SU-DHL-6 (cell line): Measurements from ENCODE around the gene FAM124A.

Source experiments
- H2AFZ ChIP-seq: fragments of 200-600 bp; sonication (generic); 2 replicates; pipeline ENCODE4 v1.6.1; 2014; ENCODE audit warnings: low read depth, mild to moderate bottlenecking, moderate library complexity, mixed read lengths, antibody characterized with exemption, low read length; ENCODE audit not compliant: severe bottlenecking
- H3F3A ChIP-seq: fragments of 200-600 bp; shearing (Covaris generic); 2 replicates; pipeline ENCODE4 v1.6.0; 2016; ENCODE audit warnings: antibody characterized with exemption, mild to moderate bottlenecking; ENCODE audit not compliant: insufficient read depth
- H3K27ac ChIP-seq: fragments of 200-600 bp; sonication (generic); 2 replicates; pipeline ENCODE4 v1.5.1; 2016; ENCODE audit warnings: low read depth, mild to moderate bottlenecking, low read length, moderate library complexity, mixed read lengths
- H3K27me3 ChIP-seq: fragments of 200-600 bp; sonication (generic), shearing (Covaris generic); 2 replicates; pipeline ENCODE4 v1.6.0; 2014; ENCODE audit warnings: mild to moderate bottlenecking, low read length
- H3K36me3 ChIP-seq: fragments of 200-600 bp; sonication (generic); 2 replicates; pipeline ENCODE4 v1.6.1; 2014; ENCODE audit warnings: mild to moderate bottlenecking, low read length, mixed read lengths
- H3K4me2 ChIP-seq: fragments of 300-600, 200-600 bp; shearing (Covaris generic), sonication (generic); 2 replicates; pipeline ENCODE4 v1.6.0; 2014; ENCODE audit warnings: low read length, low read depth, mild to moderate bottlenecking; ENCODE audit not compliant: poor library complexity, severe bottlenecking
- H3K4me3 ChIP-seq: fragments of 200-600 bp; sonication (generic); 2 replicates; pipeline ENCODE4 v1.5.1; 2014; ENCODE audit warnings: antibody characterized with exemption, low read length, mild to moderate bottlenecking, mixed read lengths; ENCODE audit not compliant: insufficient read depth, poor library complexity, severe bottlenecking
- H3K79me2 ChIP-seq: fragments of 200-600 bp; sonication (generic); 2 replicates; pipeline ENCODE4 v1.6.1; 2014; ENCODE audit warnings: mild to moderate bottlenecking, low read length, moderate library complexity; ENCODE audit not compliant: insufficient read depth
- H3K9ac ChIP-seq: fragments of 200-600 bp; sonication (generic); 2 replicates; pipeline ENCODE4 v1.7.0; 2014; ENCODE audit warnings: mild to moderate bottlenecking, low read length
- H3K9me2 ChIP-seq: fragments of 200-600 bp; sonication (generic); replicated peaks from 2 replicates; pipeline ENCODE4 v1.6.1; 2014; ENCODE audit warnings: low read length; ENCODE audit not compliant: insufficient read depth
- H3K9me3 ChIP-seq: fragments of 200-600 bp; sonication (generic); 2 replicates; pipeline ENCODE4 v1.6.1; 2014; ENCODE audit warnings: low read length, mixed read lengths; ENCODE audit not compliant: insufficient read depth
- H4K20me1 ChIP-seq: fragments of 200-600 bp; sonication (generic); 2 replicates; pipeline ENCODE4 v1.6.1; 2014; ENCODE audit warnings: low read depth, mild to moderate bottlenecking, antibody characterized with exemption, low read length, moderate library complexity, mixed read lengths
- CTCF ChIP-seq: fragments of 200-600 bp; sonication (generic); IDR thresholded peaks from one replicate; pipeline ENCODE4 v1.5.1; 2017; ENCODE audit warnings: antibody characterized with exemption, mild to moderate bottlenecking, low read length, moderate library complexity; ENCODE audit not compliant: insufficient read depth, poor library complexity, severe bottlenecking
- EZH2phosphoT487 ChIP-seq: fragments of 200-600 bp; sonication (generic), shearing (Covaris generic); conservative IDR thresholded peaks from 2 replicates; pipeline ENCODE4 v1.6.1; 2018; ENCODE audit warnings: mild to moderate bottlenecking, antibody characterized with exemption, low read length, moderate library complexity, mixed read lengths

FAM124A gene

GRCh38 chr13:51178456-51179074 is 43.6 kb upstream of the FAM124A start:
- no peak for TF ChIP-seq CTCF
- no peak for TF ChIP-seq EZH2phosphoT487
- Histone ChIP-seq H3K36me3 (no peaks in the 10 kb centered on the region), H3K4me2 (no peak overlapping the region), H3F3A (no peaks in the 10 kb centered on the region), H3K9me2 (no peaks in the 10 kb centered on the region), H3K27me3 (0 out of 2 replicates have a peak, but pooled peaks cover 3% of the 10 kb centered on the region), H3K4me3 (no peak overlapping the region), H3K9me3 (no peaks in the 10 kb centered on the region), H4K20me1 (no peaks in the 10 kb centered on the region), H3K9ac (no peak overlapping the region), H3K79me2 (no peaks in the 10 kb centered on the region), H3K27ac (no peak overlapping the region), H2AFZ (no peak overlapping the region)

- TF ChIP-seq EZH2phosphoT487 (no peak), CTCF (no peak)
- no peak overlapping the region for H3K4me3 ChIP-seq
- no peak overlapping the region for H2AFZ ChIP-seq
- H3K9ac ChIP-seq = no peak overlapping the region
- H4K20me1 ChIP-seq = no peaks in the 10 kb centered on the region
- no peaks in the 10 kb centered on the region for H3K36me3 ChIP-seq
- no peaks in the 10 kb centered on the region for H3K9me2 ChIP-seq
- 0 out of 2 replicates have a peak, but pooled peaks cover 3% of the 10 kb centered on the region for H3K27me3 ChIP-seq
- no peak overlapping the region for H3K27ac ChIP-seq
- H3F3A ChIP-seq = no peaks in the 10 kb centered on the region
- no peaks in the 10 kb centered on the region for H3K9me3 ChIP-seq
- H3K79me2 ChIP-seq = no peaks in the 10 kb centered on the region
- no peak overlapping the region for H3K4me2 ChIP-seq
Observed at GRCh38 chr13:51179432-51179971, 42.7 kb upstream of the FAM124A start.

GRCh38 chr13:51180853-51181511 is 41.2 kb upstream of the FAM124A start:
- H3K9ac ChIP-seq = no peak overlapping the region
- TF ChIP-seq CTCF (no peak), EZH2phosphoT487 (no peak)
- 0 out of 2 replicates have a peak, but pooled peaks cover 3% of the 10 kb centered on the region for H3K27me3 ChIP-seq
- no peaks in the 10 kb centered on the region for H3K9me3 ChIP-seq
- no peaks in the 10 kb centered on the region for H3F3A ChIP-seq
- H4K20me1 ChIP-seq = no peaks in the 10 kb centered on the region
- H3K79me2 ChIP-seq = no peaks in the 10 kb centered on the region
- H3K4me3 ChIP-seq = no peak overlapping the region
- H3K4me2 ChIP-seq = no peak overlapping the region
- no peaks in the 10 kb centered on the region for H3K9me2 ChIP-seq
- no peak overlapping the region for H2AFZ ChIP-seq
- H3K36me3 ChIP-seq = no peaks in the 10 kb centered on the region
- no peak overlapping the region for H3K27ac ChIP-seq
